HG02678 (cell line): ENCODE data around the gene FNDC5.

Experiments used
- ATAC-seq: cut with Tn5 transposase; IDR thresholded peaks from one replicate; pipeline ENCODE4 v1.9.1; 2021; ENCODE audit warnings: mild to moderate bottlenecking, moderate library complexity; ENCODE audit not compliant: unreplicated experiment

Gene FNDC5

DNA sequence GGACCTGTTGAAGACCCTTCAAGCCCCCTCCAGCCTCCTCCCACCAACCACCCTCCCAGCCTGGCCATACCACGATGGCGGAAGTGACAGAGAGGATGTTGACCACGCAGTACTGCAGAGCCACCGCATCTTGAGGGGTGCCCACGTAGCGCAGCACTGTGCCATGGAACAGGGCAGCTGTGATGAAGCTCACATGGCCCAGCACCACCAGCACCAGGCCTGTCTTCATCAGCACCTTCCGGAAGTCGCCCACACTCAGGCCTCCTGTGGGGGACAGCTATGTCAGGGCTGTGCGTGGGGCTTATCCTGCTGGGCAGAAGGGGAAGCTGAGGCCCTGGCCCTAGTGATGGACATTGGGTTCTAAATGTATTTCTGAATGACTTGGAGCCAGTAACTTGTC, 27.3 kb upstream of the FNDC5 start:
- no peak for ATAC-seq

DNA sequence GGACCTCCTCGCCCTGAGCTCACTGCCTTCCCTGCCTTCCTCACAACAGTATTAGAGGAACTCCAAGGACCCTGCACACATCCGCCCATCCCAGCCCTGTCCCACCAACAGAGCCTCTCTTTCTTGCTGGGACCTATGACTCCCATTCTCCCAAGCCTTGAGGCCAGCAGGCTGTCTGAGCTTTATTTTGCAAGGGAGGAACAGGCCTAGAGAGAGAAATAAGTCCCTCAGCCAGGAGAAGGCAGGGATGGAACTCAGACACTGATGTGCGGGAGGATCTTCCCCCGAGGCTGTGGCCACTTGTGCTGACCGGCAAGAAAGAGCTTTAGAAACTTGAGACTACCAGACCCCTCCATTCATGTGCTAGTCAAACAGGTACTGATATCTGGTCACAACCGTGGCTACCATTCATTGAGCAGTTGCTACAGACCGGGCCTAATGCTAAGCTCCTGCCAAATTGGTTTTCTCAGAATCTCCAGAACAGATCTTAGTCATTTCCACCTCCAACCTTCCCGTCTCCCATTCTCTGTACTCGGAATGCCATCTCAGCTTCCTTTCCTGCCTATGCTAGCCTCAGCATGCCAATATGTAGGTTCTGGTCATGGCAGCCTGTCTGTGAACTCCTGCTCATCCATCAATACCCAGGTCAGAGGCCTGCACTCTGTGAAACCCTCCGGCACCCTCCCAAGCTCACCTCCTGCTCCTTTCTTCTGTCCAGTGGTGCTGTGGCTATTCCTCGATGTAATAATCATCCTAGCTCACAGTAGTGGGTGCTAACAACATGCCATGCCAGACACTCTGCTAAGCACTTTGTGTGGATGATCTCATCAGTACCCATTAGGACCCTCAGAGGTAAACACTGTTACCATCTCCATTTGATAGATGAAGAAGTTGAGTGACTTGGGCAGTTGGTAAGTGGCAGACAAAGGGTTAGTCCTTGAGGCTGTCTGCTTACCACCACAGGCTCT, 26.7 kb upstream of the FNDC5 start:
- no peak for ATAC-seq

DNA sequence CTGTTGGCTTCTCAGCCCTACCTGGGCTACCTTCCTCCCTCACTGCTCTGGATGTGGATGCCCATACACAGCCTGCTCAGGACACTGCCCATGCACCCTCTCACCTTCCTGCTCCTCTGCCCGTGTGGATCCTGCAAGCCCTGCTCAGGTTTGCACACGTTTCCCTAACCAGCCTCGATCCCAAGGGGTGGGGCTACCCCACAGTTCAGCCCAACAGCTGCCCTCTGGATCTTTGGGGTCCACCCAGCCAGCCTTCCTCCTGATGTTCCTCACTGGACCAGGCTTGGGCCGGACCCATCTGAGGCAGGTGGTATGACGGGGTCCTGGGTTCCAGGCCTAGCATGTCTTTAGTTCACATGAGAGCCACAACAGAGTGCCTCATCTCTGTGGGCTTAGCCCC, 25.7 kb upstream of the FNDC5 start:
- no peak for ATAC-seq

DNA sequence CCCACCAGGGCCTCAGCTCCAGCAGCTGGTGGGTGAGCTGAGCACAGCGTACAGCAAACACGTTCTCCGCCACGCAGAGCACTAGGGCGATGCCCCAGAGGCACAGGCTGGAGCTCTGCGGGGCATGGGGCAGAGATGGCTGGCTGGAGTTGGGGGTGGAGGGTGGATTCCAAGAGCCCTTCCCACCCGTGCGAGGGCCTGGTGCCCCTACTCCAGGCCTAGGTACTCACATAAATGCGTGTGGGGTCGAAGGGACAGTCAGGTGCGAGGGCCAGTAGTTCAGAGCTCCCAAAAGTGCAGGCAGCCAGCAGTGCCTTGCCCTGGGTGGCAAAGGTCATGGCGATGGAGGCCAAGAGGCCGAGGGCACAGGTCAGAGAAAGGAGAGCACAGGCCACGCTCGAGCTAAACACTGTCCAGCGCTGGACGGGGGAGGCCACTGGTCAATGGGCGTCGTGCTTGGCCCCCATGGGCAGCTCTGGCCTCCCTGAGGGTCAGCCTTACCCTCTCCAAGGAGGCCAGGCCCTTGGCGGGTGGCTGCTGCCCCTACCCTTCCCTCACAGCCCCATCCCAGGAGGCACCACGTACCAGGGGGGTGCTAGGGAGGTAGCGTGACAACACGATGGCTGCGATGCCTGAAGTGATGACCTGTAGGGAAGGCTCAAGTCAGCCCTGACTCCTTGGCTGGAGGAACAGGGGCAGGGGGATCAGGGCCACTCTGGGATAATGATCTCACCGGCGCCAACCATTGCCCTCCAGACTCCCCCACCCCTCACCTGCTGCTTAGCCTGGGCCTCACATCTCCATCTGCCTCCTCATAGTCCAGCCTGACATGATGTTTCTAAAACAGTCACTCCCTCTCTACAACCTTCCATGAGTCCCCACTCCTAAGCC, 24.9 kb upstream of the FNDC5 start:
- ATAC-seq = no peak

DNA sequence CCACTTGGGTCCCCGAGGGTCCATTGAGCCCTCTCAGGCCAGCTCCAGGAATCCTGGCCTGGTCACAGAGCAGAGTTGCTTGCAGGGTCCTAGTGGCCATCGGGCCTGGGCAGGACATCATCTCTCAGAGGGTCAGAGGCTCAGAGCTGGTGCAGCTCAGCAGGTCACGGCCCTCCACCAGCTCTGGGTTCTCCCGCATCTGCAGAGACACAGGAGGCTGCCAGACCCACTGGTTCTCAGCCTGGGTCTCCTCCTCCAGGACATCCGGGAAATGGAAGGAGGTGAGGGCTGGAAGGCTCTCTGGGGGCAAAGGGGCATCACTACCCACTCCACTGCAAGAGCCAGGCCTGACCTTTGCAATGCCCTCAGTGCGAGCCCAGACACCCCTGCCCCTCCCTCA, 24.0 kb upstream of the FNDC5 start:
- no peak for ATAC-seq

DNA sequence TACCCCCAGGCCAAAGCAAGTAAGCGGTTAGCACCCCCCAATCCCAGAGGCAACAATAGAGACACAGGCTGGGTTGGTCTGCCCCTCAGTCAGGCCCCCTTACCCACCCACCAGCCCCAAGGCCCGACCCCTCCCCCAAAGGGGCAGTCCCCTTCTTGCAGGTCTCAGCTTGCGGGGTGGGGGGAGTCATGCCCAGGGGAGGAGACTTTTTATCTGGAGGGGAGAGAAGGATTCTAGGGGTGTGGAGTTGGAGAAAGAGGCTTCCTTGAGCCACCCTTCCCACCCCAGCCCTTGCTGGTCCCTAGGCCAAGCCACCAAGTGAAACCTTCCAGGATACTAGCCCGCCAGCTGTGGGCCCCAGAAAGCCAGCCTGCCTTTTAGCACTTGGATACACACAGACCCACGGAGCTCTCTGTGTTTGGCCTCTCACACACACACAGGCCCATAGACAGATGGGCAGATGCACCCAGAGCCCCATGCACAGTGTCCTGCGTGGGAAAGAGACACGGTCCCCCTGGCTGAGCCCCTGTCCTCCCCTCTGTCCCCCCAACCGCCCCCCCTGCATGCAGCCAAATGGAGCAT, 23.4 kb upstream of the FNDC5 start:
- ATAC-seq = no peak

DNA sequence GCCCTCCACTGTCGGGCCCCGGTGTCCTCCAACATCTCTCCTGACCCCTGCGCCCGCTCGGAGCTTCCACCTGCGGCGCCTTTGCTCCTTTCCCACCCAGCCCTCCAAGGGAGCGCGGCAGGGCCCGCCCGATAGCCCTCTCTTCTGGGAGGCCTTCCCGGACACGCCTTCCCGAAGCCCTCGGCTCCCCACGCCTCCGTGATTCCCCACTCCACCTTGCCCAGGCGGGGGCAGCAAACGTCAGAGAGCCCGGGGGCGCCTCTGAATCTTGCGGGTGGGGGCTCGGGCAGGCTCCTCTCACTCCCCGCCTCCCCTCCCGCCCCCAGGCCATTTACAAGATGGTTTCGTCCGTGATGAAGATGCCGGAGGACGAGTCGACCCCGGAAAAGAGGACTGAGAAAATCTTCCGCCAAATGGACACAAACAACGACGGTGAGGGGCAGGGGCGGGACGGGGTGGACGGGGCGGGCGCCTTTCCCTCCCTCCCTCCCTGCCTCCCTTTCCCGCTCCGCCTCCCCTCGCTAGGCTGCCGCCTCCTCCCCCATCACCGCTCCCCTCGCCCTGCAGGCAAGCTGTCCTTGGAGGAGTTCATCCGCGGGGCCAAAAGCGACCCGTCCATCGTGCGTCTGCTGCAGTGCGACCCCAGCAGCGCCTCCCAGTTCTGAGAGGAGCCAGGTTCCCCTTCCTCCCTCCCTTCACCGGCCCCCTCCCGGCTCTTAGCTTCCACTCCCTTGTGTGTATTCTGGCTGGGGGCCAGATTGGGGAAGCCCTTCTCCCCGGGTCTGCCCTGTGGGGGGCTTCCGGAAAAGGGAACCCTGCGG, 22.7 kb upstream of the FNDC5 start:
- ATAC-seq = no peak

DNA sequence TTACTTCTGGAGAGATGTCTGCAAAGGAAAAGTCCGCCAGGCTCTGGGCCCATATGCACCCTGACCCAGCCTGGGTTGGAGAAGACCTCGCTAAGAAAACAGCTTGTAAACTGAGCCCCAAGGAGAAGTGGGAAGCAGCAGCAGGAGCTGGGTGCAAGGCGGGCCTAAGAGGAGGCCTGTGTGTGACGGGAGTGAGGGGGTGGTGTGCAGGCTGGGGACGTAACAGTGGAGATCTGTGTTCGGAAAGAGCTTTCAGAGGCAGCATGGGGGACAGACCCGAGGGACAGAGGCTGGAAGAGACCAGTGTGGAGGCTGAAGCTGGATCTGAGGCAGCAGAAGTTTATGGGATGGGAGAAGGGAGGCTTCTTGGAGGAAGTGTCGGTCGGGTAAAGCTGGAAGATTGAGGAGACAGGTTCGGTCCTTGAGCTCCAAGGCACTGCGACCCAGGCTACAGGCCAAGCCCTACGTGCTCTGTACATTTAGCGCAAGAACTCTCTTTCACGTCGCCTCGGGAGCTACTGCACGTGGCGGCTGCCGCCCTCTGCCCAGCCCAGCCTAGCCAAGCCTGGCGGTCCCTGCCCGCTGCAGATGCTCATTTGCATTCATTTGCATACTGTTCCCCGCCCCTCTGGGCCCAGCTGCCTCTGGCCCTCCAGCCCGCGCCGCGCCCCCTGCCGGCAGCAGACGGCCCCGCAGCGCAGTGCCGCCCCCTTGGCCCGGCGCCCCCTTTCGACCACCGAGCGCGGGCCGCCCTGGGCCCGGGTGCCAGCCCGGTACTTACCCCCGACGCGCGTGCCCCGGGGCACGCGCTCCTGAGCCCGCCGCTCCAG, 21.9 kb upstream of the FNDC5 start:
- ATAC-seq = no peak

DNA sequence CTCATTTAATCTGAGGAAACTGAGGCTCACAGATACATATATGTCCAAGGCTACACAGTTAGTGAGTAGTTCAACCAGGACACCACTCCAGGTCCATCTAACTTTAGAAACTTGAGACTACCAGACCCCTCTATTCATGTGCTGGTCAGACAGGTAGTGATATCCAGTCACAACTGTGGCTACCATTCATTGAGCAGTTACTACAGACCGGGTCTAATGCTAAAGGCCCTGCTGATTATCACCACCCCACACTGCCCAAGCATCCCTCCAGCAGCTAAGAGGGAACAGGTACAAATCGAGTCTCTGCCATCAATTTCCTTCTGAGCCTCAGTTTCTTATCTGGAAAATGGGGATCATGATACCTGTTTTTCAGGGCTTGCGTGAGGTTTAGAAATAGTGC, 20.9 kb upstream of the FNDC5 start:
- no peak for ATAC-seq

DNA sequence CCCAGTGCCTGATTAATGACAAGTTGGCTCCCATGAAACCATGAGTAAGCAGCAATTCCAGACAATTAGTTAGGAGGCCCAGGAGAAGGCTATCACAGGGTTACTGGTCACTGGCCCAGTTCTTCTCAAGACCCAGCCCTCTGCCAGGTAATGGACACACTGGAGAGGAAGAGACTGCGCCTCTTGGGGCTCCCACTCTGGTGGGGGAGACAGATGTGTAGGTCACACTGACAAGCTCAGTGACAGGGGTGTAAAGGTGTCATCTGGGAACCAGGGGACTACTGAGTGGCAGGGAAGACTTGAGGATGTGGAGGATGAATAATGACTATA, 20.5 kb upstream of the FNDC5 start:
- no peak for ATAC-seq

DNA sequence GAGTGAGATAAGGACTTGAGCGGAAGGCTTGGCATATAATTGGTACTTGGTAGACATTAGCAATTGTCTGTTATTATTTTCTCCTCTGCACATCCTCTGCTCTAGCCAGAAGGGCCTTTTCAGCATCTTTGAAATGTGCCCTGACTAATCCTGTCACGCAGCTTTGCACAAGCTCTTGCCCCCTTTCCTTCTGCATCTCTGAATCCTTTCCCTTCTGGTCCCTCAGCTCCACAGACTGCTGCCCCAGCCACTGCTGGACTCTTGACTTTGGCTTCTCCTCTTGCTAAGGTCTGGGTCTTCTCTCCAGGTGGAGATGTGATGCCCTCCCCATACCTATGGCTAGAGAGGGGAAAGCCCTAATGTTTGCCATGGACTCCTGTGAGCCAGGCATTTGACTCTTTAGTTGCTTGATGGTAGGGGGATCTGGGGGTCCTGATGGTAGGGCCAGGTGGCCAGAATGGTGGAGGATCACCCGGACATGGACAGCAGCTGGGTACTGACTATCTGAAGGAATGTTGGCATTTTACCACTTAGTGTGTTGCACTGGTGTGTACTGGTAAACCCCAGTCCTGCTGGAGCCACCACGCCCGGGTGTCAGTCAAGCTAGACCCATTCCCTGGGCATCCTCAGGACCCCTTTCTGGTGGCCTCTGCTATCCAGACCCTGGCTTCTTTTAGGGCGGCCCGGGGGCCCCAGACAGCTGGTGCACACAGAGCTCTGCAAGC, 20.0 kb upstream of the FNDC5 start:
- ATAC-seq = no peak

DNA sequence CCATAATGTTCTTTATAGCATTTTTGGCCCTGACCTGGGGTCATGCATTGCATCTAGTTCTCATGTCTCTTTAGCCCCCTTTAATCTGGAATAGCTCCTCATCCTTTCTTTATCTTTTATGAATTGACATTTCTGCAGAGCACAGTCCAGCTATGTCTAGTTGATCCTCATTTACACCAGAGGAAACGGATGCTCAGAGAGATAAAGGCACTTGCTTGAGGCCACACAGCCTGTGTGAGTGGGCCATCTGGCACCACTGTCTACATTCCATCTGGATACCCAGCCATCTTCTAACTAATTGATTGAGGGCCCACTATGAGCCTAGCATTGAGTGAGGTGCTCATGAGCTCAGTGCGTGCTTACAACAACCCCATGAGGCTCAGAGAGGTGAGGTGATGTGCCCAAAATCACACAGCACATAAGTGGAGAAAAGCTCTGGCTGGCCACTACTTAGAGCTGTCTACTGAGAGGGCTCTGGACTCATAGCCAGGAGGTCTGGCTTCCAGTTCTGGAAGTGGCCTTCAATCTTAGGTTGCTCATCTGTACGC, 19.1 kb upstream of the FNDC5 start:
- no peak for ATAC-seq

DNA sequence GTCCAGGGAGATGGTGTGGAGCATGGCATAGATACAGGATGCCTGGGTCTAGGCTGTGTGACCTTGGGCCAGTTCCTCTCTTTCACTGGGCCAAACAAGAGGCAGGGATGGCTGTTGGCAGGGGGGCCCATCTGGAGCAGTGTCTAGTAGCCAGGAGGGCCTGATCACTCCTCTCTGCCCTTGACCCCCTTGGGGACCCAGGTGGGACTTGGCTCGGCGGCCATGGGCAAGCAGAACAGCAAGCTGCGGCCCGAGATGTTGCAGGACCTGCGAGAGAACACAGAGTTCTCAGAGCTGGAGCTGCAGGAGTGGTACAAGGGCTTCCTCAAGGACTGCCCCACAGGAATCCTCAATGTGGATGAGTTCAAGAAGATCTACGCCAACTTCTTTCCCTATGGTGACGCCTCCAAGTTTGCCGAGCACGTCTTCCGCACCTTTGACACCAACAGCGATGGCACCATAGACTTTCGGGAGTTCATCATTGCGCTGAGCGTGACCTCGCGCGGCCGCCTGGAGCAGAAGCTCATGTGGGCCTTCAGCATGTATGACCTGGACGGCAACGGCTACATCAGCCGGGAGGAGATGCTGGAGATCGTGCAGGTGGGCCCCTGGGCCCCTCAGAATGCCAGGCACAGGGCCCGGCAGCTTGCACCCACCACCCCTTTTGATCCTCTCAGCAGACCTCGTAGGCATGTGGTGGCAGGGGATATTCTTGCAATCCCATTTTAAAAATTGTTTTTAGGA, 18.1 kb upstream of the FNDC5 start:
- ATAC-seq = no peak

DNA sequence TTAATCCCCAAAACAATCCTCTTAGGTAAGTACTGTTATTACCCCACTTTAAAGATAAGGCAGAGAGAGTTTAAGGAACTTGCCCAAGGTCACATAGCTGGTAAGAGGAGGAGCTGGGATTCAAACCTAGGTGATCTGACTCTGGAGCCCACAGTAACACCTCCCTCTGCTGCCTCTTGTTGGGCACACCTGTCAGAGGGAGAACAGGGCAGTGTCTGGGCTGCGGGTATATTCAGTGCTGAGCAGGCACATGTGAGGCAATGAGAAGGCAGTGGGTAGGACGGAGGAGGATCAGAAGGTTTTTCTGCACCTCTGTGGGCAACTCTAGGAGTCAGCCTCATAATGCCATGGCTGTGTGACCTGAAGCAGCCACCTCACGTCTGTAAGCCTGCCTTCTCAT, 17.4 kb upstream of the FNDC5 start:
- no peak for ATAC-seq

DNA sequence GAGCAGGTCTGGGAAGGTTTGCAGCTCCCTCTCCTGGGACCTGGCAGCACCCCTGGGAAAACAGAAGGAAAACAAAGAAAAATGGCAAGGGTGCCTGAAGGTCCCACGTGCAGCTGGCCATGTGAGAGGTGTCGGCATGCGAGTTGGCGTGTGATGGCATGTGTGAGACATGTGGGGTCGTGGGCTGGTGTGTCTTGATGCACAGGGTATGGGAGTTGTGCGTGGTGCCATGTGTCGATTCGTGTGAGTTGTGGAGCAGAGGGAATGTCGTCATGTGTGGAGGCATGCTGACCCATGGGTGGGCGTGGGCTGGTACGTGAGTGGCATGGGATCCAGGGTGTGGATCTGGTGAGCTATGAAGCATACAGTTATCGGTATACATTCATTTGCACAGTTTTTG, 16.9 kb upstream of the FNDC5 start:
- no peak for ATAC-seq

DNA sequence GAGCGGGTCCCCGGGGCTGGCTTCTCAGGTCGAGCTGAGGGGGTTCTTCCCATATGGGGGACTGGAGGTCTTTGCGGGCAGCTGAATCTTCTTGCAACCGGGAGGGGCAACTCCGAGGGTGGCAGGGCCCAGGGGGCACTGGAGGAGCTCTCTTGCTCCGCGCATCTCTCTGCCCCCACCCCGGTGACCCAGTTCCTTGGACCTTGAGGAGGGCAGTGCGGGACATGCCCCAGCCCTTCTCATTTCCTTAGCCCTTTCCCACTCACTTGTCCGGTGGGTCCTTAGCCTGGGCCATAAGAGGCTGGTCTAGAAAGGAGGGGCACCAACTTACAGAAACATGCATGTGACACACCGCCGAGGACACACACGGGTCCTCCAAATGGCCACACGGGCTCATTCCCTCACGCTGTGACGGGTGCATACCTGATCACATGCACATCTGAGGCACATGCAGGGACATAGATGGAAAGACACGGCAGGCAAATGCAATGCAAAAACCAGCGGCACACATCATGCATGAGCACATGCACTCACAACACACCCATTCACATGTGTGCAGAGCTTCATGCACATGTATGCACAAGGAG, 16.2 kb upstream of the FNDC5 start:
- ATAC-seq = no peak

DNA sequence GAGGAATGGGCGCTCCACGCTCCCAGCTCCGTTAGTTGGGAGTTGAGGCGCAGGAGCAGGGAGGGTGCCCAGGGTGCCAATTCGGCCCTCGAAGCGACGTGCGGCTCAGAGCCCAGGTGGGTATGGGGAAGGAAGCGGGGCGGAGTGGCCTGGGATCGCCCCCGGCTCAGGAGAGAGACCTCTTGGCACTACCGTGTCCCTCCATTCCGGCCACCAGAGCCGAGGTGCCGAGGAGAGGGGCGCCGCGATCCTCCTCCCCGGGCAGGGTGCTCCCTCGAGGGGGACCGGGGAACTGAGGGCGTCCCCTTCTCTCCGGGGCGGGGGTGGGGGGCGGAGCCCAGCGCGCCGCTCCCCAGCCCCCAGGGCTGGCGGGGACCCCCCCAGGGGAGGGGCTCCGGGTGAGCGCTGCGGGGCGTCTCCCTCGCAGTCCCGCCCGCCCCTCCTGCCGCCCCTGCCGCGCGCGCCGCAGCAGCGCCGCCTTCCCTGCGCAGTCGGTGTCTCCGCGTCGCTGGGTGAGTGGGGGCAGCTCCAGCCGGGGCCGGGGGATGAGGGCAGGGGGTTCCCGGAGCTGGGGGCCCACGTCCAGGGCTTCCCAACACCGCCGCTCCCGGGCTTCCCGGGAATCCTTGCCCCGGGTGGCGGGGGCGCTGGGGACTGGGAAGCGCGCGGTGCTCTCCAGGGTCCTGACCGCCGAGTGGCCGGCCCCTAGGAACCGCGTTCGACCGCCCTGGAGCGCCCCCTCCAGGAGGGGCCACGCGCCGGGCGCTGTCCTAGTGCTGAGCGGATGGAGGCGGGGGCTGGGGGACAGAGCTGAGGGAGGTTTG, 15.5 kb upstream of the FNDC5 start, which contains the start of gene HPCA:
TSS of gene HPCA (plus strand) at position 488 of the 824 bp plus-strand sequence. CDS start 2,408 bp downstream, outside the sequence.
- ATAC-seq = no peak
